Measurements from ENCODE around the gene MSMP. TPM values are rescaled to one million over a fixed set of nuclear protein-coding genes. Genes with fewer than 3 reads are reported as not detected.
A peak's percentile ranks its signal among the peaks of the same experiment; 100 is the strongest.

Gene MSMP
- total RNA-seq, 1 experiment from 2014 or later, result not detected

- peaks cover 4% of the 10 kb centered on the region for H3K4me1 ChIP-seq (ENCODE audit: insufficient read depth, low read length, poor library complexity, severe bottlenecking)
- no TSS peak for BruUV-seq (replicated peaks)
- no peaks in the 10 kb centered on the region for H3K27me3 ChIP-seq (replicated peaks; ENCODE audit: insufficient read depth, low read depth, low read length, poor library complexity)
- H3K27ac ChIP-seq (ENCODE audit: low read depth, low read length, poor library complexity, severe bottlenecking), result no peak overlapping the region
- TF ChIP-seq EZH2 (IDR thresholded peaks at IDR 0.05; ENCODE audit: borderline replicate concordance, low read depth, low read length, poor library complexity, severe bottlenecking), result no peak
- H3K9me3 ChIP-seq (ENCODE audit: low read depth, low read length, poor library complexity, severe bottlenecking), result no peaks in the 10 kb centered on the region
- intact Hi-C loops (cut with micrococcal nuclease; ENCODE audit: unreplicated experiment), result no loop called here
- H3K36me3 ChIP-seq (ENCODE audit: insufficient read depth, low read length, poor library complexity, severe bottlenecking), result peaks cover 62% of the 10 kb centered on the region
- no peak overlapping the region for H3K4me3 ChIP-seq (ENCODE audit: low read depth, low read length, poor library complexity, severe bottlenecking)
- DNase-seq (ENCODE audit: low spot score), result no peak
- CTCF ChIA-PET, result no interaction called here
- POLR2A ChIA-PET (ENCODE audit: low non-redundant PET), result no interaction called here
These were observed 30.6 kb downstream of the MSMP start for GRCh38 chr9:35723426-35723825.

GRCh38 chr9:35719546-35719945 lies 34.5 kb downstream of the MSMP start:
- CTCF ChIA-PET, result no interaction called here
- Histone ChIP-seq H3K4me3 (ENCODE audit: low read depth, low read length, poor library complexity, severe bottlenecking) (no peak overlapping the region), H3K27ac (ENCODE audit: low read depth, low read length, poor library complexity, severe bottlenecking) (no peak overlapping the region), H3K9me3 (ENCODE audit: low read depth, low read length, poor library complexity, severe bottlenecking) (no peaks in the 10 kb centered on the region), H3K27me3 (replicated peaks; ENCODE audit: insufficient read depth, low read depth, low read length, poor library complexity) (no peaks in the 10 kb centered on the region), H3K36me3 (ENCODE audit: insufficient read depth, low read length, poor library complexity, severe bottlenecking) (peaks cover 97% of the 10 kb centered on the region), H3K4me1 (ENCODE audit: insufficient read depth, low read length, poor library complexity, severe bottlenecking) (no peaks in the 10 kb centered on the region)
- TF ChIP-seq CTCF (conservative IDR thresholded peaks at IDR 0.05; ENCODE audit: low read depth, low read length), result no peak
- TF ChIP-seq EZH2 (IDR thresholded peaks at IDR 0.05; ENCODE audit: borderline replicate concordance, low read depth, low read length, poor library complexity, severe bottlenecking), result no peak
- DNase-seq (ENCODE audit: low spot score), result no peak
- intact Hi-C loops (cut with micrococcal nuclease; ENCODE audit: unreplicated experiment), result no loop called here
- BruUV-seq (replicated peaks), result TSS peak; percentile 43
- POLR2A ChIA-PET (ENCODE audit: low non-redundant PET), result no interaction called here

- no peaks in the 10 kb centered on the region for H3K4me1 ChIP-seq (ENCODE audit: insufficient read depth, low read length, poor library complexity, severe bottlenecking)
- no peak for DNase-seq (ENCODE audit: low spot score)
- no peak for TF ChIP-seq CTCF (conservative IDR thresholded peaks at IDR 0.05; ENCODE audit: low read depth, low read length)
- TF ChIP-seq EZH2 (IDR thresholded peaks at IDR 0.05; ENCODE audit: borderline replicate concordance, low read depth, low read length, poor library complexity, severe bottlenecking), result no peak
- no peaks in the 10 kb centered on the region for H3K27me3 ChIP-seq (replicated peaks; ENCODE audit: insufficient read depth, low read depth, low read length, poor library complexity)
- ChIA-PET CTCF (no interaction called here), POLR2A (ENCODE audit: low non-redundant PET) (no interaction called here)
- no TSS peak for BruUV-seq (replicated peaks)
- no peak overlapping the region for H3K4me3 ChIP-seq (ENCODE audit: low read depth, low read length, poor library complexity, severe bottlenecking)
- H3K9me3 ChIP-seq (ENCODE audit: low read depth, low read length, poor library complexity, severe bottlenecking), result no peaks in the 10 kb centered on the region
- peaks cover 97% of the 10 kb centered on the region for H3K36me3 ChIP-seq (ENCODE audit: insufficient read depth, low read length, poor library complexity, severe bottlenecking)
- intact Hi-C loops (cut with micrococcal nuclease; ENCODE audit: unreplicated experiment), result no loop called here
- H3K27ac ChIP-seq (ENCODE audit: low read depth, low read length, poor library complexity, severe bottlenecking), result no peak overlapping the region
These were observed 35.2 kb downstream of the MSMP start for GRCh38 chr9:35718721-35719511.

Measured in A673 (cell line).